Caco-2 (cell line): Measurements from ENCODE around the gene MR1. TPM values are rescaled to one million over a fixed set of nuclear protein-coding genes. Genes with fewer than 3 reads are reported as not detected.

ENCODE experiments used
- BruUV-seq: library from RNA; stranded (reverse); fragments of 400-500 nt; replicated peaks from 2 replicates; lab custom pipeline; 2021; lab: Mats Ljungman, UMichigan
- CTCF ChIA-PET: fragments of 300-600 bp; sonication (Branson Sonifier 250); formaldehyde crosslinking; loops from one replicate; lab custom pipeline; 2022; ENCODE audit warnings: antibody characterized with exemption; lab: Charles Lee
- POLR2A ChIA-PET: fragments of 300-600 bp; sonication (Branson Sonifier 250); formaldehyde crosslinking; loops from one replicate; lab custom pipeline; 2022; ENCODE audit warnings: antibody characterized with exemption; lab: Charles Lee
- DNase-seq, 2 experiments: peaks; one replicate each; pipeline versions ENCODE4 v3.0.0 to v3.0.0-alpha.2; 2020 to 2022
- H3K27me3 ChIP-seq: replicated peaks from 2 replicates; pipeline ENCODE4 v1.6.0; 2011; ENCODE audit warnings: low read length; ENCODE audit not compliant: control insufficient read depth, insufficient read depth
- H3K36me3 ChIP-seq: 2 replicates; pipeline ENCODE4 v1.5.1; 2011; ENCODE audit warnings: low read length; ENCODE audit not compliant: control insufficient read depth, insufficient read depth
- H3K4me1 ChIP-seq: fragments of 250-450 bp; sonication (Bioruptor Pico); 2 replicates; pipeline ENCODE4 v1.5.1; 2020; ENCODE audit warnings: mild to moderate bottlenecking
- H3K4me3 ChIP-seq: 2 replicates; pipeline ENCODE4 v1.5.1; 2011; ENCODE audit warnings: low read depth, mild to moderate bottlenecking, control low read depth, low read length
- H3K9me3 ChIP-seq: fragments of 250-450 bp; sonication (Bioruptor Pico); 2 replicates; pipeline ENCODE4 v1.5.1; 2020; ENCODE audit warnings: mild to moderate bottlenecking, moderate library complexity
- H3K27ac Mint-ChIP-seq: one replicate; pipeline ENCODE4 v1.8.0; 2022; ENCODE audit warnings: mixed read lengths; ENCODE audit not compliant: unreplicated experiment
- H3K27me3 Mint-ChIP-seq: one replicate; pipeline ENCODE4 v1.8.0; 2022; ENCODE audit warnings: mixed read lengths; ENCODE audit not compliant: insufficient read depth, unreplicated experiment
- H3K36me3 Mint-ChIP-seq: one replicate; pipeline ENCODE4 v1.8.0; 2022; ENCODE audit warnings: mild to moderate bottlenecking, mixed read lengths; ENCODE audit not compliant: insufficient read depth, unreplicated experiment
- H3K4me1 Mint-ChIP-seq: one replicate; pipeline ENCODE4 v1.8.0; 2022; ENCODE audit warnings: low read depth, mixed read lengths; ENCODE audit not compliant: unreplicated experiment
- H3K4me3 Mint-ChIP-seq: one replicate; pipeline ENCODE4 v1.8.0; 2022; ENCODE audit warnings: mild to moderate bottlenecking, moderate library complexity, mixed read lengths; ENCODE audit not compliant: unreplicated experiment
- H3K9me3 Mint-ChIP-seq: one replicate; pipeline ENCODE4 v1.8.0; 2022; ENCODE audit warnings: mixed read lengths; ENCODE audit not compliant: unreplicated experiment
- CTCF ChIP-seq, 2 experiments: fragments of 200-600 bp in 1 of 2; IDR thresholded peaks; 1 replicate in 1 of 2; 2 replicates in 1 of 2; pipeline versions ENCODE4 v1.5.1 to v1.8.0; 2011 to 2022; ENCODE audit warnings: antibody characterized with exemption in 1 of 2, control low read depth in 1 of 2, inconsistent platforms in 1 of 2, low read depth in 1 of 2, low read length in 1 of 2, mild to moderate bottlenecking in 1 of 2, moderate library complexity in 1 of 2; ENCODE audit not compliant: insufficient read depth in 1 of 2, severe bottlenecking in 1 of 2, unreplicated experiment in 1 of 2
- intact Hi-C: fragments of 100-400 bp; cut with micrococcal nuclease; formaldehyde crosslinking; loops from one replicate; pipeline ENCODE4 v1.10.0; 2022; ENCODE audit not compliant: unreplicated experiment
- total RNA-seq: library from RNA; stranded (reverse); gene quantifications from 2 replicates; pipeline ENCODE4 v1.2.3, GENCODE V29; 2022

Gene MR1
- total RNA-seq, 1 experiment from 2014 or later, result 2.5 TPM

- peaks cover 14% of the 10 kb centered on the region for H3K36me3 Mint-ChIP-seq
- no peaks in the 10 kb centered on the region for H3K36me3 ChIP-seq
- DNase-seq, result no peak
- H3K9me3 Mint-ChIP-seq, result no peaks in the 10 kb centered on the region
- POLR2A ChIA-PET, result no interaction called here
- H3K4me1 Mint-ChIP-seq, result peaks cover 60% of the 10 kb centered on the region
- CTCF ChIA-PET, result interaction anchor here (1.0 kb wide), 1 partner anchor 32 kb away, joined by 3 read pairs; no protein-coding TSS in a partner anchor
- H3K4me3 Mint-ChIP-seq, result no peak overlapping the region
- no peaks in the 10 kb centered on the region for H3K27me3 ChIP-seq
- peaks cover 59% of the 10 kb centered on the region for H3K4me1 ChIP-seq
- H3K9me3 ChIP-seq, result no peaks in the 10 kb centered on the region
- H3K27me3 Mint-ChIP-seq, result no peaks in the 10 kb centered on the region
- H3K4me3 ChIP-seq, result no peak overlapping the region
- no peak for TF ChIP-seq CTCF (IDR thresholded peaks at IDR 0.05; ENCODE audit: insufficient read depth in 1 of 2, low read depth in 1 of 2, low read length in 1 of 2, severe bottlenecking in 1 of 2, unreplicated experiment in 1 of 2)
- H3K27ac Mint-ChIP-seq, result no peak overlapping the region
- BruUV-seq, result no TSS peak
- intact Hi-C loops, result no loop called here
Observed at GRCh38 chr1:181103399-181103798, 69.6 kb downstream of the MR1 start.

GRCh38 chr1:181104042-181104789 lies 70.4 kb downstream of the MR1 start:
- POLR2A ChIA-PET, result interaction anchor here (0.5 to 2.4 kb wide), 6 partner anchors 10 to 25 kb away, joined by 3 to 21 read pairs (median 6); partner anchors contain the start of gene IER5
- H3K4me3 Mint-ChIP-seq, result peak overlapping the region; percentile 76
- no peaks in the 10 kb centered on the region for H3K36me3 ChIP-seq
- peaks cover 59% of the 10 kb centered on the region for H3K4me1 ChIP-seq
- DNase-seq, result peak in 1 of 2 experiments; percentile 66
- no peak for TF ChIP-seq CTCF (IDR thresholded peaks at IDR 0.05; ENCODE audit: insufficient read depth in 1 of 2, low read depth in 1 of 2, low read length in 1 of 2, severe bottlenecking in 1 of 2, unreplicated experiment in 1 of 2)
- peaks cover 14% of the 10 kb centered on the region for H3K36me3 Mint-ChIP-seq
- H3K27ac Mint-ChIP-seq, result peak overlapping the region; percentile 78
- no peaks in the 10 kb centered on the region for H3K27me3 ChIP-seq
- H3K27me3 Mint-ChIP-seq, result no peaks in the 10 kb centered on the region
- H3K9me3 Mint-ChIP-seq, result no peaks in the 10 kb centered on the region
- no peaks in the 10 kb centered on the region for H3K9me3 ChIP-seq
- CTCF ChIA-PET, result interaction anchor here (0.8 to 2.0 kb wide), 6 partner anchors 9 to 66 kb away, joined by 3 to 9 read pairs (median 4); no protein-coding TSS in a partner anchor
- H3K4me3 ChIP-seq, result peak overlapping the region; percentile 83
- intact Hi-C loops, result loop anchor here (1.0 to 2.0 kb wide), 3 partner anchors 15 to 38 kb away; partner anchors contain the start of gene IER5
- H3K4me1 Mint-ChIP-seq, result peaks cover 61% of the 10 kb centered on the region
- BruUV-seq, result TSS peak; percentile 67

GRCh38 chr1:181104790-181105133 lies 71.0 kb downstream of the MR1 start:
- Histone ChIP-seq H3K9me3 (no peaks in the 10 kb centered on the region), H3K36me3 (no peaks in the 10 kb centered on the region), H3K4me1 (peaks cover 56% of the 10 kb centered on the region), H3K27me3 (no peaks in the 10 kb centered on the region), H3K4me3 (peak overlapping the region; percentile 83)
- intact Hi-C loops, result loop anchor here (1.0 to 2.0 kb wide), 3 partner anchors 14 to 38 kb away; partner anchors contain the start of gene IER5
- CTCF ChIA-PET, result interaction anchor here (0.6 to 2.0 kb wide), 8 partner anchors 9 to 856 kb away, joined by 3 to 9 read pairs (median 4); no protein-coding TSS in a partner anchor
- Mint-ChIP-seq H3K36me3 (peaks cover 14% of the 10 kb centered on the region), H3K4me3 (peak overlapping the region; percentile 76), H3K9me3 (no peaks in the 10 kb centered on the region), H3K27me3 (no peaks in the 10 kb centered on the region), H3K4me1 (peaks cover 62% of the 10 kb centered on the region), H3K27ac (peak overlapping the region; percentile 78)
- POLR2A ChIA-PET, result interaction anchor here (0.5 to 2.4 kb wide), 8 partner anchors 9 to 615 kb away, joined by 3 to 21 read pairs (median 4); partner anchors contain the start of gene IER5
- TF ChIP-seq CTCF (IDR thresholded peaks at IDR 0.05; ENCODE audit: insufficient read depth in 1 of 2, low read depth in 1 of 2, low read length in 1 of 2, severe bottlenecking in 1 of 2, unreplicated experiment in 1 of 2), result peak in 1 of 2 experiments; percentile 19
- DNase-seq, result peak in 1 of 2 experiments; percentile 73
- BruUV-seq, result no TSS peak
